NCI-H226 (cell line): Measurements from ENCODE around the gene ABCA6.
"Not testable (repeated sequence)": the region's sequence is repeated elsewhere in the genome, so short reads cannot be mapped to it uniquely, and the experiment has no call there.

ENCODE experiments used
- DNase-seq: peaks from one replicate; pipeline ENCODE4 v3.0.0-alpha.2; 2015

Gene ABCA6

GRCh38 chr17:69072803-69073256 is 68.9 kb downstream of the ABCA6 start:
- not testable (repeated sequence) for DNase-seq

GRCh38 chr17:69071233-69071586 is 70.5 kb downstream of the ABCA6 start:
- not testable (repeated sequence) for DNase-seq

- not testable (repeated sequence) for DNase-seq
These were observed 71.1 kb downstream of the ABCA6 start for GRCh38 chr17:69070378-69071232.

DNA sequence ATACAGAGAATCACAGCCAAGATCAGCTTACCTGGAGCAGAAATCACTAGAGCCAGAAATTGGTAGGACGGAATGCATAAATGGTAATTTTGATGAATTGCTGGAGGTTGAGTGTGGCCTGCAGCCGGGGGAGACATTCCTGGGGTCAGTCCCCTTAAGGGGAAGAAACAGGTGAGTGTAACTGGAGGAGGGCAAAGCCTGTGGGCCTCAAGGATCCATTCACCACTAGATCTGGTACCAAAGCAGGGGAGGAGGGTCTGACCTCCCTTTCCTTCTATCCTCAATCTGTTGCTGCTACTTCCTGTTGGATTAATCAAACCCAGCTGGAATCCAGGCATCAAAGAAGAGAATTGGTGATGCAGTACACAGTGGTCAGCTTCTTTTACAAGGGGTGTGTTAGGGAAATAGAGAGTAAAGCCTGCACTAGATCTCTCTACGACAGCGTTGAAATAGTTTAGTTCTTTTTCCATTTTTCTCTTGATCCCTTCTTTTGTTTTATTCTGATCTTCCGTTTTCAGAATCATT is 72.4 kb downstream of the ABCA6 start:
- DNase-seq = no peak

- DNase-seq = no peak
These were observed 74.2 kb downstream of the ABCA6 start for GRCh38 chr17:69067274-69068047.

GRCh38 chr17:69066482-69066881 is 75.2 kb downstream of the ABCA6 start:
- no peak for DNase-seq

DNA sequence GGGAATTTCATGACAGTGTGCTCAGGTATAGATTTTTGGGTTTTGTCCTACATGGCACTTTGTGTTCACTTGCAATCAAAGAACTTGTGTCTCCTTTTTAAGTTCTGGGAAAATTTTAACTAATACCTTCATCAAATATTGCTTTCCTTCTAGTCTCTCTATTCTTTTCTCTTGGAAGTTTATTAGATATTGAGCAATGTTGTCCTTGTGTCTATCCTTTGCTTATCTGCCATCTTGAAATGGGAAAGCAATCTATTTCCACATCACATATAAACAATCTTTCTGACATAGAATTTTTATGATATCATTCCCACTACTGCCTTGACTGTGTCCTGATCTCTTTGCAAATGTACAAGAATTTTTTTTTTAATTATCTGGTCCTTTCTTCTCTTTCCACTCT is 76.6 kb downstream of the ABCA6 start:
- no peak for DNase-seq

- no peak for DNase-seq
These were observed 77.2 kb downstream of the ABCA6 start for GRCh38 chr17:69064476-69064875.

- no peak for DNase-seq
These were observed 77.7 kb downstream of the ABCA6 start for GRCh38 chr17:69064001-69064400.

- no peak for DNase-seq
These were observed 78.7 kb downstream of the ABCA6 start for GRCh38 chr17:69062860-69063581.

GRCh38 chr17:69061721-69062556 is 79.8 kb downstream of the ABCA6 start:
- no peak for DNase-seq

DNA sequence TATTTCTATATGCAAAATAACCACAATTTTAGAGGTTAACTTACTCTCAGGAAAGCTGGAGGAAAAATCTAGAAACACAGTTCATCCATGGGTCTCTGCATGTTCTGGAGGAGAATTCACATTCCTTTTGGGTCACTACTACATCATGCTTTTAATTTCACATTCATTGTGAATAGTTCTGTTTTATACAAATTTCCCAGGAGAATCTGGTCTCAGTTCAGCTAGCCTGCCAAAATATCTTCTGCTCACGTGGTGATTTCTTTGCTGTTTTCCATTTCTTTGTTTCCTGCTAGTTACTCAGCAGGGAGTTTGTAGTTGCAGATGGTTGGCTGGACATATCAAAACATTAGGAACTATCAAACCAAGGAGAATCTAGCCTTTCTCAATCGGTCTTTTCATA is 80.9 kb downstream of the ABCA6 start, which contains the start of gene ABCA9:
ABCA9 (minus strand) TSS at position 106 of the 400 bp plus-strand sequence. CDS start 9,801 bp downstream, outside the sequence.
- DNase-seq = no peak

- no peak for DNase-seq
These were observed 82.1 kb downstream of the ABCA6 start for GRCh38 chr17:69059458-69060175.

DNA sequence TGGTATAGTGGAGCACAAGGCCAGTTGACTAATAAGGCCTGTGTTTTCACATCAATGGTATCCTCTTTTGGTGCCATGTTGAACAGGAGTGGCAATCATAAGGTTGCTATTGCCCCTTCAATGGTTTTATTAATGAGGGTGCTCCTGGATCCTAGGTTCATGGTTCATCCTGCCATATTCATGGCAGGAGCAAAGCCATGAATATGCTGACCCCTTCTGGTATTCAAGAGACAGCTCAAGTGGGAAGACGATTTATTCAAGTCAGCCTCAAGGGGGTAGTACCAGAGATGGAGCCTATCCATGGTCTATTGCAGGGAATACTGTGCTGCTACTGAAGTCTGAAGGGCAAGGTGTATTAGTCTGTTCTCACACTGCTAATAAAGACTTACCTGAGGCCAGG is 83.5 kb downstream of the ABCA6 start:
- DNase-seq = no peak

- DNase-seq = no peak
These were observed 84.4 kb downstream of the ABCA6 start for GRCh38 chr17:69057280-69057679.

- DNase-seq = no peak
These were observed 85.4 kb downstream of the ABCA6 start for GRCh38 chr17:69056179-69056823.

DNA sequence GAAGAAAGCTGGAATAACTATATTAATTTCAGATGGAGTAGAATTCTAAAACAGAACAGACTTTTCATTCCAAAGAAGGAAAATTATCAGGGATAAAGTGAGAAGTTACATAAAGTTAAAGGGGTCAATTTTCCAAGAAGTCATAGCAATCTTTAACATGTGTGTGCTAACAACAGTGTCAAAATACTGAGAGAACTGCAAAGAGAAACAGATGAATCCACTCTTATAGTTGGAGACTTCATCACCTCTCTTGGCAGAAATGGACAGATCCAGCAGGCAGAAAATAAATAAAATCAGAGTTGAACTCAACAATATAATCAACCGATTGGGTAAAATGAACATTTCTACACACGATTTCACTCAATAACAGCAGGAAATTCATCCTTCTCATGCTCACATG is 86.4 kb downstream of the ABCA6 start:
- DNase-seq = no peak

DNA sequence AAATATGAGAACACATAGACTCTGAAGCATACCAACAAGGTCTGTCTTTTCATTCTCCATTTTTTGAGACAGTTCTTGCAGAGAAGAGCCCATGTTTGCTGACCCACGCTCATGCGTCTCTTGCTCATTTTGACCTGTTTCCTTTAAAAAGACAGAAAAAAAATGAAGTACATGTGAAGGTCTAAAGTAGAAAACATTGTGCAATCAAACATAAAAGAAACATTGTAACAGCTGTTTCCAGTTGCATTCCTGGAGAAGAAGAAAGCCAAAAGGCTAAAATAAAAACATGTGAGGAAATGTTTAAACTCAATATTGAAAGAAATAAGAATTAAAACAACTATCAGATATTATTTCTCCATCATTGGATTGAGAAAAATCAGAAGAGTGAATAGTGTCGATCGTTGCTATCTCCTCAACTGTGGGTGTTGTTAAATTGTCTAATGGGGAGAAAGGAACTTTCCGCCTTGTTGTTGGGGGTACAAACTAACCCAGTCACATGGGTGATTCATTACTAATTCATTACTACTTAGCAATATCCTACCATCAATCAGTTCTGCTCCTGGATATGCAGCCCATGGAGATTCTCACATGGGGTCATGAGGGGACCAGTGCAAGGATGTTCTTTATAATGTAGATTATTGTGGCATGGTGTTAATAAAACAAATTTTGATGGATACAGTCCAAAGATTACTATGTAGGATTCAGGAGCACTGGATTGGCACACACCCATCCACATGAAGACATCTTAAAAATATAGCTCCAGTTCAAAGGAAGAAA is 90.5 kb downstream of the ABCA6 start:
- DNase-seq = no peak

DNA sequence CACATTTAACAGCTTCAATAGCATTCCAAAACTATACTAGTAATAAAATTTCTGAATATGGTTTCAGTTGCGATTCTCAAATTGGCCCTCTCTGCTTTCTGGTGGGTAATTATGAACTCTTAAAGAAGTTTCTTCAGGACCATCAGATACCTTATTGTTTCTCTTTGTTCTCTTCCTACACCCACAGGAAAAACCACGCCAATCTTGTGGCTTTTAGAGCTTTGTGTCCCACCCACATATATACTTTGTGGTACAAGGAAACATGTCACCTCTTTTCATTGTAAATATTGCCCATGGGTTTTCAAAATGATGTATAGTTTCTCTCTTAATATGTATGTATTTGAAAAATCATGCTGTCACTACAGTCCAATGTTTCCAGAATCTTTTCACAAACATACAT is 93.1 kb downstream of the ABCA6 start:
- no peak for DNase-seq
